Suprapubic skin (tissue), 3 donors: Measurements from ENCODE around the gene TMEM225.

Experiments
- CTCF ChIP-seq, 2 donors: fragments of 200-600 bp in 1 of 2; fragments of 450-650 bp in 1 of 2; sonication (generic) in 1 of 2; IDR thresholded peaks; one replicate each; pipeline ENCODE4 v1.5.1; 2016 to 2019; ENCODE audit warnings: antibody characterized with exemption in 2 of 2, mild to moderate bottlenecking in 1 of 2, moderate library complexity in 1 of 2
- POLR2A ChIP-seq, 2 donors: fragments of 450-650 bp; IDR thresholded peaks; one replicate each; pipeline ENCODE4 v1.6.1; 2017; ENCODE audit warnings: antibody characterized with exemption in 2 of 2, mild to moderate bottlenecking in 2 of 2, moderate library complexity in 2 of 2

- no peak for TF ChIP-seq POLR2A (IDR thresholded peaks at IDR 0.05)
- TF ChIP-seq CTCF (IDR thresholded peaks at IDR 0.05), result no peak
Observed at GRCh38 chr11:123859731-123860130, 25.7 kb downstream of the TMEM225 start.
